Kidney (tissue), 14 donors: ENCODE results near the gene MED16. TPM values are rescaled to one million over a fixed set of nuclear protein-coding genes. Genes with fewer than 3 reads are reported as not detected.
A peak's percentile ranks its signal among the peaks of the same experiment; 100 is the strongest.

Source experiments
- DNase-seq, 5 donors: peaks; one replicate each; pipeline ENCODE4 v3.0.0-alpha.2; 2013 to 2020
- FAIRE-seq: peaks from 2 replicates; lab custom pipeline; 2012; peaks lifted over from hg19 to GRCh38; lab: Jason Lieb, UNC
- H3K27ac ChIP-seq, 2 donors: one replicate each; pipeline ENCODE4 v1.7.0; 2013; ENCODE audit warnings: low read depth in 2 of 2, low read length in 2 of 2, inconsistent platforms in 1 of 2
- H3K27me3 ChIP-seq: one replicate; pipeline ENCODE4 v1.7.1; 2013; ENCODE audit warnings: low read length, inconsistent platforms; ENCODE audit not compliant: control insufficient read depth, insufficient read depth
- H3K36me3 ChIP-seq, 3 donors: one replicate each; pipeline versions ENCODE4 v1.7.0 to v1.7.1; 2013; ENCODE audit warnings: low read length in 3 of 3, control low read depth in 1 of 3, inconsistent platforms in 1 of 3; ENCODE audit not compliant: insufficient read depth in 3 of 3, control insufficient read depth in 2 of 3
- H3K4me1 ChIP-seq, 3 donors: one replicate each; pipeline versions ENCODE4 v1.7.0 to v1.7.1; 2013; ENCODE audit warnings: low read length in 3 of 3, inconsistent platforms in 1 of 3, low read depth in 1 of 3; ENCODE audit not compliant: control insufficient read depth in 2 of 3, insufficient read depth in 2 of 3
- H3K4me3 ChIP-seq, 3 donors: one replicate each; pipeline versions ENCODE4 v1.7.0 to v1.8.1; 2013; ENCODE audit warnings: low read length in 3 of 3, control low read depth in 1 of 3, inconsistent platforms in 1 of 3
- H3K9ac ChIP-seq, 3 donors: one replicate each; pipeline versions ENCODE4 v1.7.0 to v1.7.1; 2013; ENCODE audit warnings: low read length in 3 of 3, control low read depth in 1 of 3, inconsistent platforms in 1 of 3
- H3K9me3 ChIP-seq, 3 donors: one replicate each; pipeline versions ENCODE4 v1.7.0 to v1.7.1; 2013; ENCODE audit warnings: low read length in 3 of 3, control low read depth in 1 of 3, inconsistent platforms in 1 of 3; ENCODE audit not compliant: control insufficient read depth in 2 of 3, insufficient read depth in 1 of 3
- CTCF ChIP-seq: IDR thresholded peaks from 3 replicates; pipeline ENCODE4 v1.5.1; 2012; ENCODE audit warnings: mild to moderate bottlenecking, moderate library complexity, borderline replicate concordance; ENCODE audit not compliant: insufficient read depth; ENCODE audit errors: extremely low read depth
- intact Hi-C: fragments of 100-400 bp; cut with DNase I; formaldehyde crosslinking; loops from one replicate; pipeline ENCODE4 v1.11.1; 2022
- polyA plus RNA-seq: library from polyadenylated mRNA; stranded (reverse); fragments of 350-450 nt; fragmentation: Illumina TruSeq; extraction: RNeasy Lipid Tissue Mini Kit (QIAGEN cat#74804); gene quantifications from one replicate; pipeline ENCODE4 v1.2.3, GENCODE V29; 2014; ENCODE audit warnings: low read depth, low replicate concordance; ENCODE audit not compliant: insufficient read depth
- total RNA-seq: library from RNA; stranded (reverse); fragmentation: NEBNext Ultra II Directional; extraction: Animal tissue kit (Norgen Biotek cat#: 25700); gene quantifications from one replicate; pipeline ENCODE4 v1.2.1, GENCODE V29; 2021
- donor health status: control.
- donor health status: control.
- donor health status: control.
- donor health status: control.
- donor health status: control.
- donor health status: DM: yes; HTN: yes; CAD: no.
- donor health status: Normal renal cell carcinoma (clear cell type).

The MED16 gene
- total and polyA plus RNA-seq, 2 donors from 2014 or later = 56.5 to 72.1 TPM

- intact Hi-C loops = no loop called here
- no peaks in the 10 kb centered on the region for H3K9me3 ChIP-seq
- no peak overlapping the region for H3K27ac ChIP-seq
- peaks cover 4 to 28% (median 6%) of the 10 kb centered on the region in 3 donors for H3K36me3 ChIP-seq
- TF ChIP-seq CTCF = no peak
- H3K4me1 ChIP-seq = no peaks in the 10 kb centered on the region
- DNase-seq (no peak), FAIRE-seq (no peak)
- no peak overlapping the region for H3K4me3 ChIP-seq
- H3K27me3 ChIP-seq = no peaks in the 10 kb centered on the region
- no peak overlapping the region for H3K9ac ChIP-seq
Observed at GRCh38 chr19:885536-886224, 7.3 kb downstream of the MED16 start.

GRCh38 chr19:884420-885211 lies 8.4 kb downstream of the MED16 start:
- Histone ChIP-seq H3K9me3 (no peaks in the 10 kb centered on the region), H3K9ac (no peak overlapping the region), H3K36me3 (peaks cover 4 to 28% (median 6%) of the 10 kb centered on the region in 3 donors), H3K4me3 (no peak overlapping the region), H3K27me3 (no peaks in the 10 kb centered on the region), H3K4me1 (no peaks in the 10 kb centered on the region), H3K27ac (no peak overlapping the region)
- intact Hi-C loops = no loop called here
- no peak for TF ChIP-seq CTCF
- FAIRE-seq (no peak), DNase-seq (peak in 1 of 5 donors; percentile 71)

- FAIRE-seq = no peak
- Histone ChIP-seq H3K27me3 (no peaks in the 10 kb centered on the region), H3K9me3 (no peaks in the 10 kb centered on the region), H3K36me3 (peaks cover 3 to 27% (median 4%) of the 10 kb centered on the region in 3 donors), H3K27ac (no peak overlapping the region), H3K4me3 (no peak overlapping the region), H3K4me1 (no peaks in the 10 kb centered on the region), H3K9ac (no peak overlapping the region)
- no peak for TF ChIP-seq CTCF
- intact Hi-C loops = no loop called here
- DNase-seq = peak in 1 of 5 donors; percentile 90
Observed at GRCh38 chr19:883661-884211, 9.3 kb downstream of the MED16 start.
